Measurements from ENCODE around the gene GPR139. TPM values are rescaled to one million over a fixed set of nuclear protein-coding genes. Genes with fewer than 3 reads are reported as not detected.

The GPR139 gene
- not detected in 2 replicates for total RNA-seq (2014; rRNA removed)
- Bru-seq, nascent RNA = not detected
- not detected for BruChase-seq, experiment 1, labeled RNA remaining after a 6-hour chase
- not detected for BruChase-seq, experiment 2, labeled RNA remaining after a 2-hour chase
- long read RNA-seq = 0 reads

DNA sequence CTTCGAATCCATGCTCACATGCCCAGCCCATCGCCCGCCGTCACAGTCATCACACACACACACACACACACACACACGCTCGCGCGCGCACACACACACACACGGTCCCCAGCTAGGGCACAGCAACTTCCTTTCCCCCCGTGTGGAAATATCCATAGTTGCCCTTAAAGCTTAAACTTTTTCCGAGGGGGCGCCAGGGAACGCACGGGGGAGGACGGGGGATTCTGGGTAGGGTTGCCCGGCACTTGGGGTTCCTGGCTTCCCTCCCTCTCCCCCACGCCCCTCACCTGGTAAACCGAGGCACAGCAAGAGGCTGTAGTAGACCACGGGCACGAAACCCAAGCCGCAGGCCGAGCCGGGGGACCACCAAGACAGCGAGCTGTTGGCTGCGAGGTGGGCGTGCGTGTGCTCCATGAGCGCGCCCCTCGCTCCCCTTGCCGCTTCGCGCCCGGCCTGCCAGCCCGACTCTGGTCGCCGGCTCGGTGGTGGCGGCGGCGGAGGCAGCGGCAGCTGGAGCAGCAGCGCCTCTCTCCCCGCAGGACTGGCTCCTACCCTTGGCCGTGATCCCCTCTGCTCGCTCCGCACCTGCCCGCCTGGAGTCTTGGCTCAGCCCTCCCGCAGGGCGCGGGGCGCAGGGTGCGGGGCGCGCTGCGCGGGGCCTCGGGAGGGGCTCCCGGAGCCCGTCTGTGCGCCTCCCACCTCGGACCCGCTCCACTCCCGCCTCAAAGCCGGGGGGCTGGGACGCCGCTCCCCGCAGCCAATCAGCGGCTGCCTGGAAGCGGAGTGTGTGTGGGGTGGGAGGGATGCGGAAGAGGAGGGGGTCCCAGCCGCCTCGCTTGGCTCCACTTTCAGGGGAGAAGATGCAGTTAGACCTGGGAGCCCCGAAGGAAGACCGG lies at the start of gene GPR139:
GPR139 (minus strand) TSS at position 688 of the 896 bp plus-strand sequence; CDS start at position 414, 274 bp downstream.
- Histone ChIP-seq H4K20me1 (ENCODE audit: low read length) (no peaks in the 10 kb centered on the region), H3F3A (ENCODE audit: low read length, unreplicated experiment) (no peaks in the 10 kb centered on the region), H3K9me2 (replicated peaks; ENCODE audit: low read length) (no peaks in the 10 kb centered on the region), H2AFZ (ENCODE audit: low read length) (no peak within 1 kb of the TSS), H3K9me3 (ENCODE audit: low read length) (no peaks in the 10 kb centered on the region), H3K4me2 (ENCODE audit: low read length) (no peak within 1 kb of the TSS), H3K36me3 (ENCODE audit: low read depth, low read length) (no peaks in the 10 kb centered on the region), H3K4me1 (ENCODE audit: insufficient read depth, low read length) (no peaks in the 10 kb centered on the region), H3K4me3 (ENCODE audit: low read length) (no peak within 1 kb of the TSS), H3K27me3 (ENCODE audit: low read length) (peaks cover 30% of the 10 kb centered on the region), H3K27ac (ENCODE audit: low read length) (no peak within 1 kb of the TSS), H3K79me2 (ENCODE audit: low read length) (no peaks in the 10 kb centered on the region), H3K9ac (ENCODE audit: low read length) (no peak within 1 kb of the TSS)
- BruUV-seq (replicated peaks) = no TSS peak
- intact Hi-C loops (cut with micrococcal nuclease) = no loop called here
- ChIA-PET CTCF (no interaction called here), POLR2A (ENCODE audit: unreplicated experiment) (no interaction called here)
- ATAC-seq = no peak
- TF ChIP-seq EZH2phosphoT487 (IDR thresholded peaks at IDR 0.05; ENCODE audit: borderline replicate concordance, low read length) (no peak), EZH2 (IDR thresholded peaks at IDR 0.05; ENCODE audit: low read length, unreplicated experiment) (no peak)
- TF ChIP-seq, protein P1, sequence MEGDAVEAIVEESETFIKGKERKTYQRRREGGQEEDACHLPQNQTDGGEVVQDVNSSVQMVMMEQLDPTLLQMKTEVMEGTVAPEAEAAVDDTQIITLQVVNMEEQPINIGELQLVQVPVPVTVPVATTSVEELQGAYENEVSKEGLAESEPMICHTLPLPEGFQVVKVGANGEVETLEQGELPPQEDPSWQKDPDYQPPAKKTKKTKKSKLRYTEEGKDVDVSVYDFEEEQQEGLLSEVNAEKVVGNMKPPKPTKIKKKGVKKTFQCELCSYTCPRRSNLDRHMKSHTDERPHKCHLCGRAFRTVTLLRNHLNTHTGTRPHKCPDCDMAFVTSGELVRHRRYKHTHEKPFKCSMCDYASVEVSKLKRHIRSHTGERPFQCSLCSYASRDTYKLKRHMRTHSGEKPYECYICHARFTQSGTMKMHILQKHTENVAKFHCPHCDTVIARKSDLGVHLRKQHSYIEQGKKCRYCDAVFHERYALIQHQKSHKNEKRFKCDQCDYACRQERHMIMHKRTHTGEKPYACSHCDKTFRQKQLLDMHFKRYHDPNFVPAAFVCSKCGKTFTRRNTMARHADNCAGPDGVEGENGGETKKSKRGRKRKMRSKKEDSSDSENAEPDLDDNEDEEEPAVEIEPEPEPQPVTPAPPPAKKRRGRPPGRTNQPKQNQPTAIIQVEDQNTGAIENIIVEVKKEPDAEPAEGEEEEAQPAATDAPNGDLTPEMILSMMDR (conservative IDR thresholded peaks at IDR 0.05; ENCODE audit: low read depth, low read length) = no peak
- no peak for DNase-seq

DNA sequence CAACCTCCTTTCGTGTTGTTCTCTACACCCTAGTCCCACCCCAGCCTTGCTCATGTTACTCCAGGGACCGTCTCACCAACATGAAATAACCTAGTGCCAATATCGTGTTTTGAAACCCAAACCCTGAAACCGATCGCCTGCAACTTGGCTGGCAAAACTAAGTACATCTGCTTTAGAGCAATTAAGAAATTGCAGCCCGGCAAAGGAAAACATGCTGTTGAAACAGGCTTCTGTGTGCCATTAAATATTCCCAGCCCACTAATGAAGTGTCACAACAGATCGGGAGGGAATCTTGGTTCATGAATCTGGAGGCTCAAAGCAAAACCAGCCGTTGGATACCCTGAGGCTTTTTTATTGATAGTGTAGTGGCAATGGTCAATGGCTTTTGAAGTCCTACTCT lies 48.3 kb upstream of the GPR139 start:
- intact Hi-C loops (cut with micrococcal nuclease) = no loop called here
- DNase-seq (no peak), ATAC-seq (no peak)
- POLR2A ChIA-PET (ENCODE audit: unreplicated experiment) = no interaction called here
- no peak overlapping the region for H3K9ac ChIP-seq (ENCODE audit: low read length)
- no TSS peak for BruUV-seq (replicated peaks)
- H2AFZ ChIP-seq (ENCODE audit: low read length) = no peak overlapping the region
- H3K27me3 ChIP-seq (ENCODE audit: low read length) = peaks cover 27% of the 10 kb centered on the region; the same call in 1 of the 2 replicates
- no peak for TF ChIP-seq EZH2 (IDR thresholded peaks at IDR 0.05; ENCODE audit: low read length, unreplicated experiment)
- TF ChIP-seq EZH2phosphoT487 (IDR thresholded peaks at IDR 0.05; ENCODE audit: borderline replicate concordance, low read length) = no peak
- TF ChIP-seq, protein P1 (conservative IDR thresholded peaks at IDR 0.05; ENCODE audit: low read depth, low read length) = no peak
- no peak overlapping the region for H3K4me2 ChIP-seq (ENCODE audit: low read length)
- CTCF ChIA-PET = no interaction called here
- no peaks in the 10 kb centered on the region for H3K9me3 ChIP-seq (ENCODE audit: low read length)
- no peak overlapping the region for H3K27ac ChIP-seq (ENCODE audit: low read length)
- no peaks in the 10 kb centered on the region for H3K4me1 ChIP-seq (ENCODE audit: insufficient read depth, low read length)
- no peaks in the 10 kb centered on the region for H3K36me3 ChIP-seq (ENCODE audit: low read depth, low read length)
- no peaks in the 10 kb centered on the region for H3K9me2 ChIP-seq (replicated peaks; ENCODE audit: low read length)
- H3K4me3 ChIP-seq (ENCODE audit: low read length) = no peak overlapping the region
- H3F3A ChIP-seq (ENCODE audit: low read length, unreplicated experiment) = no peaks in the 10 kb centered on the region
- no peaks in the 10 kb centered on the region for H4K20me1 ChIP-seq (ENCODE audit: low read length)
- no peaks in the 10 kb centered on the region for H3K79me2 ChIP-seq (ENCODE audit: low read length)

DNA sequence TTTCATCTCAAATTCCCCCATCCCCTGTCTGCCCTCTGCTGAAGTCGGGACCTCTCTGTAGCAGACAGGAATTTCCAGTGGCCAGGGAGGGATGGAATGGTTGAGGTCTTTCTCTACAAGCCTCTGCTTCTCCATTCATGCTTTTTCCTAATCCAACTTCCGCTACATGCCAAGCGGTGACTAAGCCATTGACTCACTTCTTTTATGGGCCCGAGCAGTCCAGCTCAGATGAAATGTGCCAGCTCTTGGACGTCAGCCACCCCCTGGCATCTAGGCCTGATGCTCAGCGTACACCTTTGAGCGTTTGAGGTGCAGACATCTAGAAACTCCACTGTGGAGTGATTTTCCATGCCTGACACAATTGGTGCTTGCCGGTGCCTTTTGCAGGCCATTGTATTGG lies 40.7 kb upstream of the GPR139 start:
- H3K9me2 ChIP-seq (replicated peaks; ENCODE audit: low read length) = no peaks in the 10 kb centered on the region
- H3K36me3 ChIP-seq (ENCODE audit: low read depth, low read length) = no peaks in the 10 kb centered on the region
- no peaks in the 10 kb centered on the region for H4K20me1 ChIP-seq (ENCODE audit: low read length)
- CTCF ChIA-PET = no interaction called here
- BruUV-seq (replicated peaks) = no TSS peak
- no peaks in the 10 kb centered on the region for H3K9me3 ChIP-seq (ENCODE audit: low read length)
- POLR2A ChIA-PET (ENCODE audit: unreplicated experiment) = interaction anchor here (0.6 kb wide), 1 partner anchor 615 kb away, joined by 4 read pairs; no protein-coding TSS in a partner anchor
- intact Hi-C loops (cut with micrococcal nuclease) = no loop called here
- H3K4me2 ChIP-seq (ENCODE audit: low read length) = no peak overlapping the region
- ATAC-seq = peak; percentile 91
- no peaks in the 10 kb centered on the region for H3K79me2 ChIP-seq (ENCODE audit: low read length)
- H3K27me3 ChIP-seq (ENCODE audit: low read length) = peaks cover 24% of the 10 kb centered on the region; the same call in 1 of the 2 replicates
- no peak overlapping the region for H3K4me3 ChIP-seq (ENCODE audit: low read length)
- H3K27ac ChIP-seq (ENCODE audit: low read length) = no peak overlapping the region
- no peak for TF ChIP-seq EZH2phosphoT487 (IDR thresholded peaks at IDR 0.05; ENCODE audit: borderline replicate concordance, low read length)
- TF ChIP-seq, protein P1 (conservative IDR thresholded peaks at IDR 0.05; ENCODE audit: low read depth, low read length) = no peak
- no peak for TF ChIP-seq EZH2 (IDR thresholded peaks at IDR 0.05; ENCODE audit: low read length, unreplicated experiment)
- no peak overlapping the region for H2AFZ ChIP-seq (ENCODE audit: low read length)
- H3K9ac ChIP-seq (ENCODE audit: low read length) = no peak overlapping the region
- no peaks in the 10 kb centered on the region for H3F3A ChIP-seq (ENCODE audit: low read length, unreplicated experiment)
- H3K4me1 ChIP-seq (ENCODE audit: insufficient read depth, low read length) = no peaks in the 10 kb centered on the region; the same call in 1 of the 2 replicates
- DNase-seq = peak; percentile 82

Measured in PC-3 (cell line).